HG02763 (cell line): ENCODE data around the gene PVALB.
A peak's percentile ranks its signal among the peaks of the same experiment; 100 is the strongest.

ENCODE experiments used
- ATAC-seq: cut with Tn5 transposase; IDR thresholded peaks from one replicate; pipeline ENCODE4 v1.9.1; 2021; ENCODE audit warnings: mild to moderate bottlenecking, moderate library complexity; ENCODE audit not compliant: unreplicated experiment

PVALB gene, protein sequence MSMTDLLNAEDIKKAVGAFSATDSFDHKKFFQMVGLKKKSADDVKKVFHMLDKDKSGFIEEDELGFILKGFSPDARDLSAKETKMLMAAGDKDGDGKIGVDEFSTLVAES

DNA sequence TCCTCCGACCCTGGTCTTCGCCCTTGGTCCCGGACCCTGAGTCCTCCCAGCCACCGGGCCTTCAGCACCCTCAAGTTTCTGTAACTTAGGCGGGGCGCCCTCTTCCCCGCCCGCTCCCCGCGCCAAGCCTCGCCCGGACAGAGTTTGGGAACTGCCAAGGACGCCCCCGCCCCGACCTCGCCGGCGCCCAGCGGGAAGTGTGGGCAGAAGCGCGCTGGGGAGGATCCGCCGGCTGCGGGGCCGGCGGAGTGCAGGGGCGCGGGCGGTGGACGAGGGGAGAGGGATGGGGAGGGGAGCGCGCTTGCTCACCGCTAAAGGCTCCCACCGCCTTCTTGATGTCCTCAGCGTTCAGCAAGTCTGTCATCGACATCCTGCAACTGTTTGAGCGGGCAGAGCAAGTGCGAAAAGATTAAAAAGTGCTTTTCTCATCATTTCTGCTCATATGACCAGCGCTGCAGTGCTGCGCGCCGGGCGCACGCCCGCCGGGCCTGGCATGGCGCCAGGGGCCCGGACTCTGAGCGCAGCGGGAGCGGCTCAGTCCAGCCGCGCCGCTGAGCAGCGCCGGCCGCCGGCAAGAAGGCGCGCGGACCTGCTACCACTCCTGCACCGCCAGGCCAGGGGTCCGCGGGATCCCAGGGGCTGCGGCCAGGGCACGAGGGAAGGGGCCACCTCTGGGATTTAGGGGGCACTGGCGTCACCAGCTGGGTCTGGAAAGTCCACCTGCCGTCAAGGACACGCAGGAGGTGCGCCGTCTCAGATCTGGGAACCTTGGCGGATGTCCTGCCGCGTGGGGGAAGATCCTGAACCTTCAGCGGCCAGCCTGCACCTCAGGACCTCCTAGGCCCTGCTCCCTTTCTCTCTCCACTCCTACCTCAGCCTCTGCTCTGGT is at the start of gene PVALB:
Gene PVALB, minus strand, starts transcription at position 400 of the 889 bp plus-strand sequence. Its CDS starts 30 bp downstream, at position 370.
- no peak for ATAC-seq

DNA sequence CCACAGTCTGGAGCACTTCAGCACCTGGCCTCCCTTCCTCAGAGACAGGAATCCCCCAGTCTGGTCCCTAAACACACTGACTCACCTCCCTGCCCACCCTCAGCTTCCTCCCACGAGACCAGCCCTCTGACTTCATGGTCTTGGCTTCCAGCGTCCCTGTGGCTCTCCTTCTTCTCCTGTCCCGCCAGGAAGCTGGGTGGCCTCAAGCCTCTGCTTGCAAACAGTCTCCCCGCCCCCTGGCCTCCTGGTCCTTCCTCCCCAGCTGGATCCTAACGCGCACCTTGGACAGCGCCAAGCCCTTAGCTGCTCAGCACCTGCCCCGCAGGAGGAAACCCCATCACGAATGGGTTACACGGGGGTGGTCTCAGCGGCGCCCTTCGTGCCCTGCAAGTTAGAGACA is 48.5 kb upstream of the PVALB start:
- no peak for ATAC-seq

DNA sequence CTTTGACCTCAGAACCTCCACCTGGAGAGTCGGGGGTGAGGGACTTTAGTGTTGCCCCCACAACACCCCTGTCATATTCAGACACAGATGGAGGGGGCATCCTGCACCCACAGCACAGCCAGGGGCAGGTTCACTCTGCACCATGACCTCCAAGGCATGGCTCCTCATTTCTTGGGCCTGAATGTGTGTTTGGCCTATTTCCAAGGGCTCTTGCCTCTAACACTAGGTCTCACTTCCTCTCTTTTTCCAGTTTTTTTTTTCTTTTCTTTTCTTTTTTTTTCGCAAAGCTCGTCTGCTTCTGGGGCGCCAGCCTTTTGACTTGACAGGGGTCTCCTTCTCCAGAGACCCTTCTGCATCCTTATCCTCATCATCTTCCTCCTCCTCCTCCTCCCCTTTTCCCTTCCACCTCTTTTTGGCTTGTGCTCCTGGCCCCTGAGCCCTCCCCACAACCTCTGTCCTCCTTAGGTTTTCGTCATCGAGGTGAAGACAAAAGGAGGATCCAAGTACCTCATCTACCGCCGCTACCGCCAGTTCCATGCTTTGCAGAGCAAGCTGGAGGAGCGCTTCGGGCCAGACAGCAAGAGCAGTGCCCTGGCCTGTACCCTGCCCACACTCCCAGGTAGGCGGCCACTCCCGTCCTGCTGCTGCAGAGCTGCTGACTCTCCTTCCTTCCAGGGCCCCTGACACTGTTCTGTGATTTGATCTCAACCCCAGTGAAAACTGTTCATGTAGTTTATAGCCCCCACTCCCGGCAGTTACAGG is 47.8 kb upstream of the PVALB start:
- no peak for ATAC-seq

DNA sequence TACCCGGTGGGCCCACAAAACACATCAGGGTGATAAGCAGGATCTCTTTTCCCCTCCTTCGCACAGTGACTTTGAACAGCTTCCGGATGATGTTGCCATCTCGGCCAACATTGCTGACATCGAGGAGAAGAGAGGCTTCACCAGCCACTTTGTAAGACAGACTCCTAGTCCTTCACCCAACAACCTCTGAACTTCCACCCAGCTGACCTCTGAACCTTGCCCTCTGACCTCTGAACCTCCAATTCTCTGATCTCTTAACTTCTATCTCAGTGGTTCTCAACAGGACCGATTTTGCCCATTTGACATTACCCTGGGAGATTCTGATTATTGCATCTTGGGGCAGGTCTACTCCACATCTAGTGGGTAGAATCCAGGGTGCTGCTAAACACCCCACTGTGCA is 47.1 kb upstream of the PVALB start:
- no peak for ATAC-seq

DNA sequence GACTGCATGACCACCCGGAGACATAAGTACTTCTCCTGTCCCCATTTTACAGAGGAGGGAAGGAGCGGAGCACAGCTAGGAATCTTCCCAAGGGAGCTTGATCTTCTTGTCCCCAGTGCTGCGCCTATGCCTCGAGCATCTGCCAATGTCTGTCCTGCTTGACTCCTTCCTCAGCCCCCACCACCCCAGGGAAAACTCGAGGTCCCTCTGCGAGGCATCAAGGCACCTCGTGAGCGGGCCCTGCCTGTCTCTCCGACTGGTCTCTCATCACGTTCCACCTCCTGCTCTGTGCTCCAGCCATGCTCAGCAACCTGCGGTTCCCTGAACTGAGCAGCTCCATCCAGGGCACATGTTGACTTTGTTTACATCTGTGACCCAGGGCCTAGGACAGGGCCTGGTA is 46.4 kb upstream of the PVALB start:
- no peak for ATAC-seq

DNA sequence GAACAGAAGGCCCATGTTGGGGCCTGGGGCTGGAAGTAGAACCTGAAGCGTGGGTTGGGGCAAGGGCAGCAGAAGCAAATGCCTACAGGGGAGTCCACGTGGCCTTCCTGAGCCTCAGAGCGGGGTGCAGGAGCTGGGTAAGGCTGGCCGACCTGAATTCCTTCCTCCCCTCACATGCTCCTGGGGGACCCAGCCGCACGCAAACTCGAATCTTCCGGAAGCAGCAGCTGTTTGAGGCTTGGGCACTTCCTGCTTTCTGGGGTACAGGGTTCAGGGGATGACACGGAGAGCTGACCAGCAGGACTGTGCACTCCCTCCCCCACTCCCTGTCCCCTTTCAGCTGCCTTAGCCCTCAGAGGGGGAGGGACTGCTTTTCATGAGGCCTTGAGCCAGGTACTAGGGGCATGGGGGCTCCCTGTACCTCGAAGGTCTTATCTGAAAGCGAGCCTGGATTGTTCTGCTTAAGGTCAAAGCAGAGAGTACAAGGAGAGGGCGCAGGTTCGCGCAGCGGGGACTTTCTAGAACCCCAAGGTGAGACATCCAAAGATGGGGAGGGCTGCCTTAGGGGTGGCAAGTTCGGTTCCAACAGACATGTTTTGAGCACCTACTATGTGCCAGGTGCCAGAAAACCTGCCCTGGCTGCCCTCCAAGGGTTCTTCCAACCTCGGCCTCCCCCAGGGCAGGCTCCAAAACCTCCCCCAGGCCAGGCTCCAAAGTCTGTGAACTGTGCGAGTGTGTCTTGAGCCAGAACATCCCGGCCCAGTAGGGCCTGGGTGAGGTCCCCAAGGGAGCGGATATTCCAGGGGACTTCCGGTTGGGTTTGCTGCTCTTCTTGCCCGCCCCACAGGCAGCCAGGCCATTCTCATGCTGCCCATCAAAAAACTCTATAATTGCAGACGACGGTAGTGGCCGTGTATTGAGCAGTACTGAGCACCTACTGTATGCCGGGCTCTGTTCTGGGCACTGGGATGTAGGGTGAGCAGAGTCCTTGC is 45.7 kb upstream of the PVALB start:
- ATAC-seq = no peak

DNA sequence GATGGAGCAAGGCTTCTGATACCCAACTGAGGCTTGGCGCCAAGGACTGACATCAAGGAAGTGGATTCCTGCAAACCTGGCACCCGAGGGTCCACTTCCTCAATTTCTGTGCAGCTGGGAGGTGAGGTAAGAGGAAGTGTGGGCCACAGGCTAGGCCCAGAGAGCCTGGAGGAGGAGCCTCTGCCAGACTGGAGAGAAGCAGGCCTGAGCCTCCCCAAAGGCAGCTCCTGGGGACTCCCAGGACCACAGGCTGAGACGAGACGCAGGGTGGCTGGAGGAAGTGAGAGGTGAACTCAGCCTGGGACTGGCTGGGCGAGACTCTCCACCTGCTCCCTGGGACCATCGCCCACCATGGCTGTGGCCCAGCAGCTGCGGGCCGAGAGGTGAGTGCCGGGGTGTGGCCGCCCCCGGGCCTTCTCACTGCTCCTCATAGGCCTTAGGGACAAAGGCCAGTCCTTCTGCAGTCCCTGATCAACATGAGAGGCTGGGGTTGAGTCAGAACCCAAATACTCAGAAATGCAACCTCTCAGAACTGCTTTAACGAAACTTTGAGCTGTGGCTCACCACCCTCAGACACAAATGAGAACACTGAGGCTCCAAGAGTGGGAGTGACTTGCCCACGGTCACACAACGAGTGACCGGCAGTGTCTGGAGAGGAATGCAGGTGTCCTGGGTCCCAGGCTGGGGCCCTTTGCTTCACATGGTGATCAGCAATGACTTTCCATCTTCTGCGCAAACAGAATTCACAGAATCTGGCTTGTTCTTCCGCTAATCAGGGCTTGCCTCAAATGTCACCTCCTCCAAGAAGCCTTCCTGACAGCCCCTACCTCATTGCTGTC is 44.2 kb upstream of the PVALB start, which contains the start of gene NCF4:
Gene NCF4, plus strand, starts transcription at position 186 of the 839 bp plus-strand sequence. Its CDS starts 166 bp downstream, at position 352.
- peak; percentile 61 for ATAC-seq

DNA sequence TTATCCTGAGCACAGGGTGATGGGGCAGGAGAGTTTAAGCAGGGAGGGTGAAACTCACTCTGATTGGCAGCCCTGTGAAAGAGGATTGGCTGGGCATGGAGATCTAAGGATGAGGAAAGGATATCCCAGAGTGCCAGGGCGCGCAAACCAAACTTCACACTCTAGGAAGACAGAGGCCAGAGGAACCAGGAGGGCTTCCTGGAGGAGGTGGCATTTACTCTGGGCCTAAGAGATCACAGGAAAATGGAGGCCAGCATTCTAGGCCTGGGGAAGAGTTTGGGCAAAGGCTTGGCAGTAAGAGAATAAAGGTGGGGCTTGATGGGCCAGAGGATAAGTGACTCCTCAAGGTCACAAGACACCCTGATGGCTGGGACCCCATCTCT is 43.6 kb upstream of the PVALB start:
- no peak for ATAC-seq

DNA sequence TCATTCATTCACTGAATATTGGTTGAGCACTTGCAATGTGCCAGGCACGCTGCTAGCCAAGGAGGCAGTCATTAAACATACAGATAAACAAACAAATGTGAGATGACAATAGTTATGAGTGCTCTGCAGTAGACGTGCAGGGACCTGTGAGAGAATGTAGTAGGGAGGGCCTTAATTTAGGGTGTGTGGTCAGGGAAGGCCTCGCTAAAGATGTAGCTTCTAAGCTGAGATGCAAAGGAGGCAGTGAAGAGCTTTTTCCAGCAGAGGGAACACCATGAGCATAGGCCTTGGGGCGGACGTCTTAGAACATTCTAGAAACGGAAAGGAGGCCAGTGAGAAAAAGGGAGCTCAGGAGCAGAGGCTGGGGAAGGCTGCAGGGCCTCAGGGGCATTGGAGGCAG is 43.2 kb upstream of the PVALB start:
- no peak for ATAC-seq

DNA sequence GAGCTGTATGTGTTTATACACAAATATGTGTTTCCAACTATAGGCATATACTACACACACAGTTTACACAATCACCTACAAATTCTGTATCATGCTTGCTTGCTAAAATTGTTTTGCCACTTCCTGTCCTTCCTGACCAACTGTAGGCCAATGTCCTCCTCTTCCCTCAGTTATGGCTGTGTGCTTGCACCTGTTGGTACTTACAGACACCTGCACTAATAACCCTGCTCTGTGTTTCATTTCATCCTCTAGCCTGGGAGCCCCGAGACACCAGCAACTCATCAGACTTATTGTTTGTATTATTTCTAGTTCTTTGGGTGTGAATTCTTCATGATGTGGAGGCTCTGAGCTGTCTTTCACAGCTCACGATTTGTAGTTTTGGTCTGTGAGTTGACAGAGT is 42.1 kb upstream of the PVALB start:
- no peak for ATAC-seq

DNA sequence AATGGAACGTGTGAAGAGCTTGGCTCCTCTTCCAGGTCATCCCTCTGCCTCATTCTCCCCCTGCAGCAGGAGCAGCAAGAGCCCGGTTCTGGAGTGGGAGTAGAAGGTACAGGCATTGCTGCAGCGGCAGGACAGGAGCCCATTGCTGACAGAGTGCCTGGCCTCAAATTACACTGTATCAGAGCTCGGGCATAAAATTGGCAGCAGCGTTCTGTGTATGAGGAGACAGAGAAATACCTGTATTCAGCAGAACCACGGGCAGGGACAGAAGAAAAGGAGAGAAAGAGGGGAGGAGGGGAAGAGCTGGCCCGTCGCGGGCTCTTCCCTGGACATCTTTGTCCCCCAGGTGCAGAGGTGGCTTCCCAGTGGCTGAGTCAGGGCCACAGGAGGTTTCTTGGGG is 41.3 kb upstream of the PVALB start:
- ATAC-seq = no peak

DNA sequence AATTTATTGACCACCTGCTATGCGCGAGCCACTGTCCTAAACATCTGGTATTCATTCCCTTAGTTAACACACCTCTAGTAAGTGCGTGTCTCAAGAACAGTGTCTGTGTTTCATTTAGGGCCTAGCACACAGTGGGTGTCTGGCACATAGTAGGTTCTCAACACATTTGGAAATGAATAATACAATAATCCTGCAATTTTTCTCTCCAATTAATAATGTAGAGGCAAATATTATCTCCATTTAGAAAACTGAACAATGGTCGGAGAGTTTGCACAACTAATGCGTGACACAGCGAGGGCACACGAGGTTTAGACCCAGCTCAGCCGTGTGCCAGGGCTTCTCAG is 39.9 kb upstream of the PVALB start:
- ATAC-seq = no peak

DNA sequence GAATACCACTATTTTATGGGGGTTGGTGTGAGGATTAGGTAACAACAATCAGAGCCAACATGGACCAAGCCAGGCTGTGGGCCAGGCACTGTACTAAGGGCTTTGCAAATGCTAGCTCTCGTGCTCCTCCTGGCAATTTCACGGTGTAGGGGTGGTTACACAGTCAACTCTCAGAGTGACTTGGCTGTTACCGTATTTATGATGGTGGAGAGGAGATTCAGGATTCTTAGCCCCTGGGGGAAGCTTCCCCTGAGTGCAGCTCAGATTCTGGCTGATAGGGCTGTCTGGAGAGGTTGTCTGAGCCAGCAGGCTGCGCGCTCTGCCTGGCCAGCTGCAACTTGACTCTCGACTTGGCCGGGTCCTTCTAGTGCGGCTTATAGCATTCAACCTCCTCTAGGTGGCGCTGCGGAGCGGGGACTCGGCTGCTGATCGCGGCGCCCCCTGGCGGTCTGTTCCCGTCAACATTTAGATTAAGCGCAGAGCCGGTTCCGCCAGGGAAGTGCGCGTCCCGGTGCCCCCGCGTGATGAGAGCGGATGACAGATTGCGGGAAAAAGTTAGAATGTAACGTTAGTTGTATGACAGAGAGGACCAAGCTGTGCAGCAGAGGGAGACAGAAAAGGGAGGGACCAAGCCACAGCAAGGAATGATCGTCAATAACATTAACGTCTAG is 39.4 kb upstream of the PVALB start:
- ATAC-seq = peak; percentile 30

DNA sequence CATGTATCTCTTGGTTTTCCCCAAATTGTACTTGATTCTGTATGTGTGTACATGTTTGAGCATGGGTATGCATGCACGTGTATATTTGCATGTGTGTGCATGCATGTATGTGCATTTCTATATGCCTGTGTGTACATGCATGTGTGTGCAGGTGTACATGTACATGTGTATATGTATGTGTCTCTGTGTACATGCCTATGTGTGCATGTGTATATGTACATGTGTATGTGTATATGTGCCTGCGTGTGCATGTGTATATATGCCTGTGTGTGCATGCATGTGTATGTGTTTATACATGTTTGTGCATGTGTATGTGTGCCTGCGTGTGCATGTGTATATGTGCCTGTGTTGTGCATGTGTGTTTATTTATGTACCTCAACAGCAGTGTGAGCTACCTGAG is 38.6 kb upstream of the PVALB start:
- ATAC-seq = no peak

DNA sequence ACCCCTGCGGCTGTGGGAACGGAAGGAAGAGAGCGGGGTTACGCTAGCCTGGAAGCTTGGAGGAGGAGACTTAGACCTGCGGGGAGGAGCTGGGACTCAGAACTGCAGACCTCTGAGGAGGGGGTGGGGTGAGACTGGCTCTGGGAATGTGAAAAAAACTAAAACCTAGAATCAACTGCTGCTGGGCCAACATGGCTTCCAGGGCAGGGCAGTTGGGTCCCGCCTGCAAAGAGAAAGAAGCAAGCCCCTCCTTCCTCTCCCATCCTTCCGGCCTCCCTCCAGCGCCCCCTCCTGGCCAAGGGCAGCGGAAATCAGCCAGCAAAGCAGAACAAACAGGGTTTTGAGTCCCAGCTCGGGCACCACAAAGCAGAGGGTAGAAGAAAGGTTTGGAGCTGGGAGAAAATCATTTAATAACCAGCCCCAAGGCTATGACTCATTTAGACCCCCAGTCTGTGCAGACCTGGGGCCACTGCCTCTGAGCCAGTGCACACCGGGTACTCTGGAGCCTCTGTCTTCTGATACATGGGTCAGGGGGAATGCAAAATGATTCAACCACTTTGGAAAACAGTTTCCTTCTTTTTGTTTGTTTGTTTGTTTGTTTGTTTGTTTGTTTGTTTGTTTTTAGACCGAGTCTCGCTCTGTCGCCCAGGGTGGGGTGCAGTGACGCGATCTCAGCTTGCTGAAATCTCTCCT is 36.7 kb upstream of the PVALB start:
- no peak for ATAC-seq

DNA sequence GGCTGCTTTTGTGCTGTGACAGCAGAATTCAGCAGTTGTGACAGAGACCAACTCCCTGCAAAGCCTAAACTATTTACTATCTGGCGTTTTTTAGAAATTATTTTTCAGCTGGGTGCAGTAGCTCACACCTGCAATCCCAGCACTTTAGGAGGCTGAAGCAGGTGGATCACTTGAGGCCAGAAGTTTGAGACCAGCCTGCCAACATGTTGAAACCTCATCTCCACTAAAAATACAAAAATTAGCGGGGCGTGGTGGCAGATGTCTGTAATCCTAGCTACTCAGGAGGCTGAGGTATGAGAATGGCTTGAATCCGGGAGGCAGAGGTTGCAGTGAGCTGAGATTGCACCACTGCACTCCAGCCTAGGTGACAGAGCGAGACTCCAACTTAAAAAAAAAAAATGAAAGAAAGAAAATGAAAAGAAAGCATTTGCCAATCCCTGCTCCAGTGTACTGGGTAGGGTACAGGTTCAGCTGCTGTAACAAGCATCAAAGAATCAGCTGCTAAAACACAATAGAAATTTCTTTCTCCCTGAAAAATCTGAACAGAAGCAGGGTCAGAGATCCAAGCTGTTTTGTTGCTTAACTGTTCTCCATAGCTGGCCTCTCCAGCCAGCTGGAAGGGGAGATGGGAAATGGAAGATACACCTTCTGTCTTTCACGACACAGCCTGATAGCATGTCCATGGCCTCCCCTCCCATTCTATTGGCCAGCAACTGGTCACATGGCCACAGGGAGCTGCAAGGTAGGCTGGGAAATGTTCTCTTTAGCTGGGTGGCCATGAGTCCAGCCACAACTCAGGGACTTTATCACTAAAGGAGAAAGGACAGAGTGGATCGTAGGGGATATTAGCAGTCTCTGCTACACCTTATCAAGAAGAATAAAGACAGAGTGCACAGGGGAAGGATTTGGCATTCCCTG is 35.5 kb upstream of the PVALB start:
- ATAC-seq = no peak

DNA sequence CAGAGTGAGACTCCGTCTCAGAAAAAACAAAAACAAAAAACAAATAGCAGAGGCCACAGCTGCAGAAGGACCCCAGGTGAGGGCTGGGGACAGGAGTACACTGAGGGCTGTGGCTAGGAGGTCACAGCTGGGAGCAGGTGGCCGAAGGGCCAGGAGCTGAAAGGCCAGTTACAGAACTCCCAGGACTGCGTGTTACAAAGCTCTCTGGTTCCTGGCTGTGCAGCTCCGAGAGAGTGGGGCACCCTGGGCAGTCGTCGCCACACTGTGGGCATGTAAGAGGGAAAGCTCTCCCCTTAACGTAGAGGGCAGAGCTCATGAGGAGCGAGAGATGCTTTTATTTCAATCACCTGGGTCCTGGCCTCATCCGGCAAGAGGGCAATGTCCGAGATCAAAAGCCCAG is 33.8 kb upstream of the PVALB start:
- ATAC-seq = no peak

DNA sequence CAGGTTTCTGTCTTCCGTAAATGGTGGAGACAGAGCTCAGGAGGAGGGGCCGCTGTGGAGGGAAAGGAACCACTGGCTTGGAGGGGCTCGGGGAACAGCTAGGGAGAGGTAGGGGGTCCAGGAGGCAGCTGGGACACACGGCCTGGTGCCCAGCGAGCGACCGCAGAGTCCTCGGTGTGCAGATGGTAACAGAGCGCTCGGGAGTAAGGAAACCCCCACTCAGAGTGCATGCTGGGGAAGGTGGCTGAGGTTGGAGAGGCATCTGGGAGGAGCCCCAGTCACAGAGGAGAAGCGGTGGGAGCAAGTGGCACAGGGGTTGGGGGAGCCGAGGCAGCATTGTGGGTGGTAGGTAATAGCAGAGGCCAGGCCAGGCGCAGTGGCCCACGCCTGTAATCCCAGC is 33.2 kb upstream of the PVALB start:
- no peak for ATAC-seq
